Ovary (tissue), 9 donors: ENCODE data around the gene ACLY. TPM values are rescaled to one million over a fixed set of nuclear protein-coding genes. Genes with fewer than 3 reads are reported as not detected.
A peak's percentile ranks its signal among the peaks of the same experiment; 100 is the strongest.

Experiments used
- DNase-seq, 5 donors: peaks; one replicate each; pipeline ENCODE4 v3.0.0-alpha.2; 2019 to 2020
- H3K27ac ChIP-seq, 2 donors: fragments of 200-600 bp; one replicate each; pipeline versions ENCODE4 v1.5.1 to v1.8.0; 2019 to 2022
- H3K27me3 ChIP-seq: fragments of 200-600 bp; one replicate; pipeline ENCODE4 v1.8.0; 2022
- H3K36me3 ChIP-seq: fragments of 200-600 bp; sonication (generic); one replicate; pipeline ENCODE4 v1.5.1; 2019
- H3K4me1 ChIP-seq: one replicate; pipeline ENCODE4 v1.8.1; 2013; ENCODE audit warnings: mild to moderate bottlenecking, moderate library complexity; ENCODE audit not compliant: insufficient read depth
- H3K4me3 ChIP-seq: fragments of 200-600 bp; sonication (generic); one replicate; pipeline ENCODE4 v1.5.1; 2017
- H3K9me3 ChIP-seq, 2 donors: fragments of 200-600 bp in 1 of 2; sonication (generic) in 1 of 2; one replicate each; pipeline versions ENCODE4 v1.5.1 to v1.8.1; 2013 to 2019; ENCODE audit warnings: mild to moderate bottlenecking in 1 of 2, moderate library complexity in 1 of 2
- EP300 ChIP-seq: sonication (generic); formaldehyde crosslinking; IDR thresholded peaks from one replicate; pipeline ENCODE4 v1.6.1; 2017; ENCODE audit warnings: antibody characterized with exemption
- POLR2A ChIP-seq: fragments of 450-650 bp; IDR thresholded peaks from one replicate; pipeline ENCODE4 v1.6.1; 2017; ENCODE audit warnings: antibody characterized with exemption, mild to moderate bottlenecking, moderate library complexity
- WGBS, 3 donors: extraction: QIAGEN DNeasy Blood & Tissue Kit in 1 of 3; methylation state at CpG; one replicate each; pipeline versions ENCODE4 v1.1.5 to v1.1.7; 2013 to 2017; 5-methylcytosine and 5-hydroxymethylcytosine counted together
- intact Hi-C, 4 donors: fragments of 100-400 bp; cut with DNase I; formaldehyde crosslinking; loops; one replicate each; pipeline versions ENCODE4 v1.11.0 to v1.15.1; 2022 to 2023
- polyA plus RNA-seq, 2 donors: library from polyadenylated mRNA; stranded (reverse); fragments of 200-250 nt in 1 of 2; fragments of 350-450 nt in 1 of 2; fragmentation: Illumina TruSeq in 1 of 2; extraction: RNeasy Lipid Tissue Mini Kit (QIAGEN cat#74804) in 1 of 2; gene quantifications; one replicate each; pipeline ENCODE4 v1.2.3, GENCODE V29; 2013 to 2014
- total RNA-seq, 7 donors: library from RNA; depleted of rRNA in 2 of 7; stranded (reverse); fragments of >200 nt in 2 of 7; fragmentation: NEBNext Ultra II Directional in 3 of 7; extraction: Animal tissue kit (Norgen Biotek cat#: 25700) in 3 of 7; gene quantifications; one replicate each; pipeline versions ENCODE4 v1.1.0 to v1.2.4, GENCODE V29; 2016 to 2023
- TF ChIP-seq, protein P1 (sequence below), 3 donors: fragments of 450-650 bp in 2 of 3; fragments of 200-600 bp in 1 of 3; IDR thresholded peaks; one replicate each; pipeline versions ENCODE4 v1.5.1 to v1.8.0; 2016 to 2022; ENCODE audit warnings: antibody characterized with exemption in 3 of 3, mild to moderate bottlenecking in 1 of 3
- donor health status: DM: no; HTN: no; CAD: no; lungs with moderate emphysema.
- donor health status: DM: no; HTN: no; CAD: no.
- donor health status: Bipolar disorder and iron deficiency.
- donor health status: DM: yes; HTN: yes; CAD: no.
- donor health status: DM: no; HTN: no; CAD: no.
- donor health status: DM: yes; HTN: yes; CAD: no.

ACLY gene
- total and polyA plus RNA-seq, 9 donors, result 23.6 to 119 (median 53.4) TPM

DNA sequence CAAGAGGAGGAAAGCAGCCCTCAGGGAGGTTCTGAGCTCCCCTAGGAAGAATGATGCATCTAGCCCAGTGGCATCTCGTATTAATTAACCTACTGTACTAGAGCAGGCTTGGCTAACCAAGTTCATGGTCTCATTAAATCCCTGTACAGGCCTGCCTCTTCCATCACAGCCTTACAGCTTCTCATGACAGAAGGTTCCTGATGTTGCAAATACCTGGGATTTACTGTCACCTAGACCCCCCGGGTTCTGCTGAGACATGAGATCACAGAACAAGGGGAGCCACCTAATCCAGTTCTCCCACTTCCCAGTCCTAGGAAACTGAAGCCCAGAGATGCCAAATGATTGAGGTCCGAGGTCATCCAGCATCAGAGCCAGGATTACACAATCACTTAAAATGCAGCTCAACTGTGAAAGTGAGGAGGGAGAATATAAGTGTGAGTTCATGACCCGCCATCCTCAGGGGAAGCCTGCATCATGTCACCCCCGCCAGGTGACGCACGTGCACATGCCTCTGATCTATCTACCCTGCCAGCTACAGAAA, 23.9 kb downstream of the ACLY start:
- peaks cover 3% of the 10 kb centered on the region for H3K4me1 ChIP-seq
- no peaks in the 10 kb centered on the region for H3K36me3 ChIP-seq
- WGBS, 3 donors, result 41 to 54% (median 50%) methylated on average over 7 of the region's 7 CpGs
- no peak overlapping the region for H3K27ac ChIP-seq
- TF ChIP-seq, protein P1, sequence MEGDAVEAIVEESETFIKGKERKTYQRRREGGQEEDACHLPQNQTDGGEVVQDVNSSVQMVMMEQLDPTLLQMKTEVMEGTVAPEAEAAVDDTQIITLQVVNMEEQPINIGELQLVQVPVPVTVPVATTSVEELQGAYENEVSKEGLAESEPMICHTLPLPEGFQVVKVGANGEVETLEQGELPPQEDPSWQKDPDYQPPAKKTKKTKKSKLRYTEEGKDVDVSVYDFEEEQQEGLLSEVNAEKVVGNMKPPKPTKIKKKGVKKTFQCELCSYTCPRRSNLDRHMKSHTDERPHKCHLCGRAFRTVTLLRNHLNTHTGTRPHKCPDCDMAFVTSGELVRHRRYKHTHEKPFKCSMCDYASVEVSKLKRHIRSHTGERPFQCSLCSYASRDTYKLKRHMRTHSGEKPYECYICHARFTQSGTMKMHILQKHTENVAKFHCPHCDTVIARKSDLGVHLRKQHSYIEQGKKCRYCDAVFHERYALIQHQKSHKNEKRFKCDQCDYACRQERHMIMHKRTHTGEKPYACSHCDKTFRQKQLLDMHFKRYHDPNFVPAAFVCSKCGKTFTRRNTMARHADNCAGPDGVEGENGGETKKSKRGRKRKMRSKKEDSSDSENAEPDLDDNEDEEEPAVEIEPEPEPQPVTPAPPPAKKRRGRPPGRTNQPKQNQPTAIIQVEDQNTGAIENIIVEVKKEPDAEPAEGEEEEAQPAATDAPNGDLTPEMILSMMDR (IDR thresholded peaks at IDR 0.05), result no peak
- TF ChIP-seq EP300, result no peak
- TF ChIP-seq POLR2A, result no peak
- DNase-seq, result peak in 3 of 5 donors; percentile 21 to 44 (median 43)
- H3K27me3 ChIP-seq, result no peaks in the 10 kb centered on the region
- no peak overlapping the region for H3K4me3 ChIP-seq
- intact Hi-C loops, result no loop called here
- no peaks in the 10 kb centered on the region for H3K9me3 ChIP-seq

DNA sequence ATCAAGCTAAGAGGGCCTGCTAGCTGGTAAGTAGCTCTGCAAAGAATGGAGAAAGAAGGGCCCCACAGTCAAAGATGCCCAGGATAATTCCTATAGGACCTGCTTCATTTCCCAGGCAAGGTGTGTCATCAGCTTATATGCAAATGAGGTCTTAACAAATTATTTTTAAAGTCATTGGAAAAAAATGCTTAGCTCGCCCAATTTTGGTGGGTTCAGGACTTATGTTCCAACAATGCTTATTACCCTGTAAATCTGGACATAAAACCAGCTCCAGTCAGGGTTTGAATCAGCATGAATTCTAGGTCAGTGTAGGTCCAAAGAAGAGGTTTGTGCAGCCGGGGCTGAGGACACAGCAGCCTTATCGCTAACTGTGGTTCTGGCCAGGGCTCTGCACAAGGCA, 25.4 kb downstream of the ACLY start:
- intact Hi-C loops, result no loop called here
- DNase-seq, result no peak
- Histone ChIP-seq H3K4me3 (no peak overlapping the region), H3K4me1 (peaks cover 3% of the 10 kb centered on the region), H3K9me3 (no peaks in the 10 kb centered on the region), H3K36me3 (no peaks in the 10 kb centered on the region), H3K27me3 (no peaks in the 10 kb centered on the region), H3K27ac (no peak overlapping the region)
- TF ChIP-seq POLR2A (no peak), EP300 (no peak)
- TF ChIP-seq, protein P1 (IDR thresholded peaks at IDR 0.05), result no peak
- 88 to 98% (median 90%) methylated on average over 3 of the region's 3 CpGs for WGBS, 3 donors

GRCh38 chr17:41892021-41892376, 26.8 kb downstream of the ACLY start:
- WGBS, 3 donors, result 93 to 99% (median 96%) methylated on average over 4 of the region's 4 CpGs
- no peaks in the 10 kb centered on the region for H3K9me3 ChIP-seq
- intact Hi-C loops, result no loop called here
- TF ChIP-seq, protein P1 (IDR thresholded peaks at IDR 0.05), result no peak
- TF ChIP-seq EP300, result no peak
- TF ChIP-seq POLR2A, result no peak
- no peak overlapping the region for H3K4me3 ChIP-seq
- no peak overlapping the region for H3K27ac ChIP-seq
- no peaks in the 10 kb centered on the region for H3K27me3 ChIP-seq
- H3K4me1 ChIP-seq, result peaks cover 3% of the 10 kb centered on the region
- H3K36me3 ChIP-seq, result no peaks in the 10 kb centered on the region
- DNase-seq, result no peak

GRCh38 chr17:41891135-41892020, 27.4 kb downstream of the ACLY start:
- Histone ChIP-seq H3K27ac (no peak overlapping the region), H3K9me3 (no peaks in the 10 kb centered on the region), H3K36me3 (no peaks in the 10 kb centered on the region), H3K4me1 (peaks cover 3% of the 10 kb centered on the region), H3K27me3 (no peaks in the 10 kb centered on the region), H3K4me3 (no peak overlapping the region)
- TF ChIP-seq EP300 (no peak), POLR2A (no peak)
- TF ChIP-seq, protein P1 (IDR thresholded peaks at IDR 0.05), result no peak
- DNase-seq, result no peak
- 93 to 99% (median 94%) methylated on average over 7 of the region's 7 CpGs for WGBS, 3 donors
- intact Hi-C loops, result no loop called here
